Measurements from ENCODE around the gene BRD4.

Gene BRD4

DNA sequence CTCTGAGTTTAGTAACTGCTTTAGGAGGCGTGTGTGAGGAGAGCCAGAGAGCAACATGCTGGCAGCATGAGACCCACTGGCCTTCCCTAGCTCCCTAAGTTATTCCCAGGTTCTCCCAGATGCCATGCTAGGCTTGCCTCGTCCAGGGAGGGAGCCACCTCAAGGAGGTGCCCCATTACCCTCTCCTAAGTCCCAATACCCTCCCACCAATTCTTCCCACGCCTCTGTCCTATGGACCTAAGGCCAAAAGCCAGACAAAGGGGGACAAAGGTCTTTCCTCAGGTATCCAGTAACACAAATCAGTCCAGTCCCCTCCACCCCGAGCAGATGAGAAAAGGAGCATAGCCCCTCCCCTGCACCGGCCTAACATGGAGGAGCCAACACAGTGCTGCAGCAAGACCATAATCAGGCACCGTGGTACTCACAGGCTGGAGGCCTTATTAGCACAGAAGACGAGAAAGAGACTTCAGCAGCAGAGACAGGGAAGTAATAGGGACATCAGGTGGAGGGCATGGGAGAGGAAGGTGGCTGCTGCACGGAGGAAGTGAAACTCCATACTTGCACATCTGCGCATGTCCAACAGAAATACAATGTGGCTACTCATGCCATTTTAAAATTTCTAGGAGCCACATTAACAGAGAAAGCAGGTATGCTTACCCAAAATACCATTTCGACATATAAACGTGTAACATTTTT lies 46.3 kb downstream of the BRD4 start:
- Histone ChIP-seq H3K4me1 (ENCODE audit: insufficient read depth, low read length) (peaks cover 29% of the 10 kb centered on the region), H3K9me3 (ENCODE audit: insufficient read depth, low read length, severe bottlenecking) (no peaks in the 10 kb centered on the region), H3K79me2 (ENCODE audit: insufficient read depth, low read length) (peaks cover 100% of the 10 kb centered on the region), H3K36me3 (ENCODE audit: insufficient read depth, low read length) (peaks cover 15% of the 10 kb centered on the region; the same call in 1 of the 2 replicates), H3K4me2 (ENCODE audit: insufficient read depth, low read length) (no peak overlapping the region), H3K4me3 (ENCODE audit: low read depth in 1 of 2, low read length in 2 of 2) (no peak overlapping the region), H3K27ac (ENCODE audit: low read length) (no peak overlapping the region), H3K27me3 (ENCODE audit: insufficient read depth, low read length, poor library complexity) (no peaks in the 10 kb centered on the region), H3K9ac (ENCODE audit: low read depth, low read length) (no peak overlapping the region), H4K20me1 (ENCODE audit: insufficient read depth, low read length) (peaks cover 97% of the 10 kb centered on the region), H2AFZ (ENCODE audit: low read depth, low read length) (no peak overlapping the region)
- no peak for DNase-seq
- TF ChIP-seq EZH2 (IDR thresholded peaks at IDR 0.05; ENCODE audit: borderline replicate concordance, low read depth, low read length, severe bottlenecking) = no peak
- TF ChIP-seq, protein P1, sequence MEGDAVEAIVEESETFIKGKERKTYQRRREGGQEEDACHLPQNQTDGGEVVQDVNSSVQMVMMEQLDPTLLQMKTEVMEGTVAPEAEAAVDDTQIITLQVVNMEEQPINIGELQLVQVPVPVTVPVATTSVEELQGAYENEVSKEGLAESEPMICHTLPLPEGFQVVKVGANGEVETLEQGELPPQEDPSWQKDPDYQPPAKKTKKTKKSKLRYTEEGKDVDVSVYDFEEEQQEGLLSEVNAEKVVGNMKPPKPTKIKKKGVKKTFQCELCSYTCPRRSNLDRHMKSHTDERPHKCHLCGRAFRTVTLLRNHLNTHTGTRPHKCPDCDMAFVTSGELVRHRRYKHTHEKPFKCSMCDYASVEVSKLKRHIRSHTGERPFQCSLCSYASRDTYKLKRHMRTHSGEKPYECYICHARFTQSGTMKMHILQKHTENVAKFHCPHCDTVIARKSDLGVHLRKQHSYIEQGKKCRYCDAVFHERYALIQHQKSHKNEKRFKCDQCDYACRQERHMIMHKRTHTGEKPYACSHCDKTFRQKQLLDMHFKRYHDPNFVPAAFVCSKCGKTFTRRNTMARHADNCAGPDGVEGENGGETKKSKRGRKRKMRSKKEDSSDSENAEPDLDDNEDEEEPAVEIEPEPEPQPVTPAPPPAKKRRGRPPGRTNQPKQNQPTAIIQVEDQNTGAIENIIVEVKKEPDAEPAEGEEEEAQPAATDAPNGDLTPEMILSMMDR (IDR thresholded peaks at IDR 0.05; ENCODE audit: borderline replicate concordance, extremely low read depth, low read length, poor library complexity, severe bottlenecking) = no peak
- ATAC-seq (ENCODE audit: insufficient read depth, low read depth) = no peak

DNA sequence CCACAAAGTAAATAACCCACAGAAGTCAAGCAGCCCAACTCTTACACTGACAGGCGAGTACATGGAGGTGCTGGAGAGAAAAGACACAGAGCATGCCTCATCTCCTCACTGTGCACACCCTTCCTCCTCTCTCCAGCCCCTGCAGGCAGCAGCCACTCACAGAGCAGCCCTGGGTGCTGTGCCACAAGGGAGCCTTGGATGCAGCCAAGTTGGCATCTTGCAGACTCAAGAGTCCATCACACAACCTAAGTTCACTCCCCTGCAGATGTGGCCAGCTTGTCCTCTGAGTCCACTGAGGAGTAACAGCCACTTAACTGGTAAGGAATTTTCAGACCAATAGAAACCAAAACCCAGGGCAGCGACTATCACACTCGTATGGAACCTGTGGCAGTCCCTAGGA lies 47.4 kb downstream of the BRD4 start:
- Histone ChIP-seq H3K9me3 (ENCODE audit: insufficient read depth, low read length, severe bottlenecking) (no peaks in the 10 kb centered on the region), H3K27ac (ENCODE audit: low read length) (no peak overlapping the region), H3K79me2 (ENCODE audit: insufficient read depth, low read length) (peaks cover 100% of the 10 kb centered on the region), H3K9ac (ENCODE audit: low read depth, low read length) (no peak overlapping the region), H2AFZ (ENCODE audit: low read depth, low read length) (no peak overlapping the region), H3K4me1 (ENCODE audit: insufficient read depth, low read length) (peaks cover 22% of the 10 kb centered on the region), H3K27me3 (ENCODE audit: insufficient read depth, low read length, poor library complexity) (no peaks in the 10 kb centered on the region), H4K20me1 (ENCODE audit: insufficient read depth, low read length) (peaks cover 97% of the 10 kb centered on the region), H3K4me2 (ENCODE audit: insufficient read depth, low read length) (no peak overlapping the region), H3K4me3 (ENCODE audit: low read depth in 1 of 2, low read length in 2 of 2) (no peak overlapping the region), H3K36me3 (ENCODE audit: insufficient read depth, low read length) (peaks cover 21% of the 10 kb centered on the region)
- TF ChIP-seq EZH2 (IDR thresholded peaks at IDR 0.05; ENCODE audit: borderline replicate concordance, low read depth, low read length, severe bottlenecking) = no peak
- TF ChIP-seq, protein P1 (IDR thresholded peaks at IDR 0.05; ENCODE audit: borderline replicate concordance, extremely low read depth, low read length, poor library complexity, severe bottlenecking) = no peak
- DNase-seq (no peak), ATAC-seq (ENCODE audit: insufficient read depth, low read depth) (no peak)

DNA sequence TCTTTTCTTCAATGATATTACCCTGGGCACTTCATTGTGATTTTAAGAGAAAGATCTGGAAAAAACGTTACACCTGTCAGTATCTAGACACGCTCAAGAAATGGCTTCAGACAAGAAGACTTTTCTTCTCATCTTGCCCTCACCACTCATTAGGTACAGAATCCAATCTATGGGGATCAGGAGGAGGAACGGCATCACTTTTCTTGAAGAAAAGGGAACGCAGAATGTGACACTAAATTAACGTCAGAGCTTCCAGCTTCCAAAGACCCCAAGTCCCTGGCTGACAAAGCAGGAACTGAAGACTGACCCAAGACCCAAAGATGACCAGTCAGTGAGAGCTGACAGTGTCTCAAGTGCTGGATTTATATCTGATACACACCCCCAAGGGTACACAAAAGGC lies 48.2 kb downstream of the BRD4 start:
- H3K4me3 ChIP-seq (ENCODE audit: low read depth in 1 of 2, low read length in 2 of 2) = no peak overlapping the region
- no peak for TF ChIP-seq EZH2 (IDR thresholded peaks at IDR 0.05; ENCODE audit: borderline replicate concordance, low read depth, low read length, severe bottlenecking)
- TF ChIP-seq, protein P1 (IDR thresholded peaks at IDR 0.05; ENCODE audit: borderline replicate concordance, extremely low read depth, low read length, poor library complexity, severe bottlenecking) = no peak
- peaks cover 18% of the 10 kb centered on the region for H3K4me1 ChIP-seq (ENCODE audit: insufficient read depth, low read length)
- peaks cover 99% of the 10 kb centered on the region for H4K20me1 ChIP-seq (ENCODE audit: insufficient read depth, low read length)
- H3K9me3 ChIP-seq (ENCODE audit: insufficient read depth, low read length, severe bottlenecking) = no peaks in the 10 kb centered on the region
- no peak for ATAC-seq (ENCODE audit: insufficient read depth, low read depth)
- H3K79me2 ChIP-seq (ENCODE audit: insufficient read depth, low read length) = peaks cover 100% of the 10 kb centered on the region
- H3K27me3 ChIP-seq (ENCODE audit: insufficient read depth, low read length, poor library complexity) = no peaks in the 10 kb centered on the region
- no peak for DNase-seq
- H3K27ac ChIP-seq (ENCODE audit: low read length) = no peak overlapping the region
- peaks cover 22% of the 10 kb centered on the region for H3K36me3 ChIP-seq (ENCODE audit: insufficient read depth, low read length)
- H3K9ac ChIP-seq (ENCODE audit: low read depth, low read length) = no peak overlapping the region
- H3K4me2 ChIP-seq (ENCODE audit: insufficient read depth, low read length) = no peak overlapping the region
- no peak overlapping the region for H2AFZ ChIP-seq (ENCODE audit: low read depth, low read length)

All from DND-41 (cell line).